ENCODE measurements around the gene GTF3C6.

GRCh38 chr6:110958329-110959192 is at the start of gene GTF3C6:
- no peak for TF ChIP-seq CTCF (IDR thresholded peaks at IDR 0.05; ENCODE audit: low read length)
- TF ChIP-seq EZH2 (optimal IDR thresholded peaks at IDR 0.05; ENCODE audit: low read depth, low read length): no peak
- no peak for TF ChIP-seq EZH2phosphoT487 (IDR thresholded peaks at IDR 0.05; ENCODE audit: low read length)
